ENCODE data around the gene GPN2.
A peak's percentile ranks its signal among the peaks of the same experiment; 100 is the strongest.
"Not testable (repeated sequence)": the region's sequence is repeated elsewhere in the genome, so short reads cannot be mapped to it uniquely, and the experiment has no call there.

The GPN2 gene

DNA sequence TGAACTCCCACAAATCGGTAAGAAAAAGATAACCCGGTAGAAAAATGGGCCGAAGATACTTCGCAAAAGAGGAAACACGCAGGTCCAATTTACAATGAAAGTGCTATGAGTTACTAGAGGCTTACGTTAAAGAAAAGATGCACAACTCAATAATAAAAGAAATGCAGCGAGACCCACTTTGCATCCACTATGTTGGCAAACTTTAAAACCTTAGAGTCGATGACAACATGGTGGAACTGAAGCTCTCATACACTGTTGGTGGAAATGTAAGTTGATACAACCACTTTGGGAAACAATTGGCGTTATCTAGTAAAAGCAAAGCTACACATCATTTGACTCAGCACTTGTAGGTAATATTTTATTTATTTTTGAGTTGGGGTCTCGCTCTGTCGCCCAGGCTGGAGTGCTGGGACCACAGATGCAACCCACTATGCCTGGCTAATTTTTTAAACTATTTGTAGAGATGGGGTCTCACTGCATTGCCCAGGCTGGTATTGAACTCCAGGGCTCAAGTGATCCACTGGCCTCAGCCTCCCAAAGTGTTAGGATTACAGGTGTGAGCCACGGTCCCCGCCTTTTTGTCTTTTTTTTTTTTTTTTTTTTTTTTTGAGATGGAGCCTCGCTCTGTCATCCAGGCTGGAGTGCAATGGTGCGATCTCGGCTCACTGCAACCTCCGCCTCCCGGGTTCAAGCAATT, 10.9 kb upstream of the GPN2 start:
- DNase-seq (ENCODE audit: low read depth in 3 of 3): no peak

DNA sequence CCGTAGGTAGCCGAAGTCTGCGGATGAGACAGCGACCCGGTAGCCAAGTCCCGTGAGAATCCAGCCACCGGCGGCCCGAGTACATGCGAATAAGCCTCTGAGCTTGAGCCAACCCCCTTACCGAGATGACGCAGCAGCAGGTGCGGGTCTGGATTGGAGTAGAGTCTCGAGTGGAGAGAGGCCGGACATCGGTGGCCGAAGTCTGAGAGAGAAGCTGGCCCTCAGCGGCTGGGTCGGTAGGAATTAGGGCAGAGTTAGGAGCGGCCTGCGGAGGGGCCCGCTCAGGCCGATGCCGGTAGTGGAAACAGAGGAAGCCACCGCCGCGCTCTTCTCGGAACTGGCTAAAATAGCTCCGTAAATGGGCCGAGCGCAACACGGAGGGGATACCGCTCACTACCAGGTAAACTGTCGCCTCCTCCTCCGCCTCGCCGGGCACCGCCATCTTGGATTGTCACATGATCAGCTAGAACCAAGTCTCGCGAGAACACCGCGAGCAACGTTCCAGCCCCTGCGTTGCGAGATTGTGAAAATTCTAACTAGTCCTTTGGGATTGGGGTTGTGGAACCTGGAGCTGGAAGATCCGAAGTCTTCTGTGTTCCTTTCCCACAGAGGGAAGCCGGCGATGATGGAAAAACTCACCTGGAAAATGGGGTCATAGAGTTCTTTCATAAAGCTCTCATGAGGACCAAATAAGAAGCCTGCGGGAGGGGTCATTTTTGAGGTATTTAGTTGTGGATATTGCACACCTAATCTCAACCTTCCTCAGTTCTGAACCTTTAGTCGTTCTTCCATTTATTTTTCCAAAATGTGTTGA, 10.1 kb upstream of the GPN2 start, which contains the start of gene GPATCH3:
Gene GPATCH3 (minus strand): TSS at position 467 of the 814 bp plus-strand sequence. CDS start 25 bp downstream, at position 442.
- peak; percentile 72 to 88 (median 87) for DNase-seq (ENCODE audit: low read depth in 3 of 3)

DNA sequence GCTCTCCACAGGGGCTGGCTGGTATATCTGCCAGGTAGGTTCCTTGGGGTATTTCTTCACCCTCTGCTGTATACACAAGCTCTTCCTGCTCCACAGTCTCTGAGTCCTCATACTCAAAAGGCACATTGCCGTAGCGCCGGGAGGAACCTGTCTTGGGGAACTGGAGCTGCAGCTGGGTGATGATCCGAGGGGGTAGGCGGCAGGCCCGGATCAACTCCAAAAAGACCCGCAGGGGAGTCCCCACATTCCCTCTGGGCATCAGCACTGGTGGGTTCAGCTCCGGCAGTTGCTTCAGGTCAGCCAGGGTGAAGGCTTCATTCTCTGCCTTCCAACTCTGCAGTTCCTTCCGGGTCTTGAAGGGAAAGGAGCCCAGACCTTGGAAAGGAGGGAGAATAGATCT, 7.3 kb upstream of the GPN2 start:
- DNase-seq (ENCODE audit: low read depth in 3 of 3): no peak

DNA sequence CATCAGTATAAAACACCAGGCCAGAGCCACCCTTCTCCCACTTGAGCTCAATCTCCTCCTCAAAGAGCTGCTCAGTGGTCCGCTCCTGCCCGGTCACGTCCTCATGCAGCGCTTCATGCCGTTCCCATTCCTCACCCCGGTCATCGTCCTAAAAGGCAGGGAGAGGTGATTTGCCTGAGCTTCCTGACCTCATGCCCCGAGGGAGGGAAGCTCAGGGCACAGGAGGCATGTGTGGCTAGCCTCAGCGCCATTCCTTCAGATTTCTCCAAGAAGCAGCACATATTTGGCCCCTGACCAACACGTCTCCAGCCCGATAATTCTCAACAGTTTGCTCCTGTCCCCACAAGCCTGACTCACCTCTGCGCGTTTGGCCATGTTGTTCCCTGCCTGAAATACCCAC, 4.2 kb upstream of the GPN2 start:
- no peak for DNase-seq (ENCODE audit: low read depth in 3 of 3)

DNA sequence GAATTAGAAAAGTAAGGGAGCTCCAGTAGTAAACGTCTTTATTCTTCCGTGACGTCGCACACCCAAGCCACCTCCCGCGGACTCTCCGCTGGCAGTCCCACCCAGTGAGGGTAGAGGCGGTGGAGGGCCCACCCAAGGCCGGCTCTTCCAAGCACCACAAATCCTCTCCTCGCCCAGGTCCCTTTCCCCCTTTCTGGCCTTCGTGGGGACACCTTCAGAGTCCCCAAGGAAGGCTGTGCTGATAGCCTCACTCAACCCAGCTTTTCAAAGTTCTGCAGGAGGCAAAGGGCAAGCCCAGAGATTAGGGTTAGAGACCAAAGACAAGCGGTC, 349 bp upstream of the GPN2 start:
- no peak for DNase-seq (ENCODE audit: low read depth in 3 of 3)

DNA sequence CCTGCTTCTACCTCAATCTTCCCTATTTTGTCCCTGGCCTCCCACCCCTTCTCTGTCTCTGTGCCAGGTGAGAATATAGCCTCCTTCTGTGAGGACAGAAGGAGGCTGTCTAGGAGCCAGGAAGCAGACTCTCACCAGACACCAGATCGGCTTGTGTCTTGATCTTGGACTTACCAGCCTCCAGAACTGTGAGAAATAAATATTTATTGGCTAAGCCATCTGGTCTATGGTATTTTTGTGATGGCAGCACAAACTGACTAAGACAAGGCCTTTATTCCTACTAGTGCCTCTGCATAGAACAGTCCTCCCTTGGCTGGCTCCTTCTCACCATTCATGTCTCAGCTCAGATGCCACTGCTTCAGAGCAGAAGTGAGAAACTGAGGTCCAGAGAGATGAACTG, 1.9 kb downstream of the GPN2 start:
- DNase-seq (ENCODE audit: low read depth in 3 of 3): no peak

DNA sequence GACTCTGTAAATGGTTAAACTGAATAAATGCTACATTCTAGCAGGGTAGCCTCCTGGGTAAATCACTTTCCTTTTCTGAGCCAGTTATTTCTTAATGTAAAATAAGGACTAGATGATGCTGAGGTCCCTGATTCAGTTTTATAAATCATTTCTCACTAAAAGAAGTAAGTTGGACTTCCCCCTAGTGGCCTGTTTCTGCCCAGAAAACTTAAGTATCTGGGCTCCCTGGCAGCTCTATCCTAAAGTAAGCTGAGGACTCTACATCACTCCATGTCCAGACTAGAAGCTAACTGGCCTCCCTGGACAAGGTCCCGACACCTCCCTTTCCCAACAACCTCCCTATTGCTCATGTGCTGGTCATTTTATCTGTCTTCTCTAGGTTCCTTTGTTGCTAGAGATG, 3.0 kb downstream of the GPN2 start:
- no peak for DNase-seq (ENCODE audit: low read depth in 3 of 3)

DNA sequence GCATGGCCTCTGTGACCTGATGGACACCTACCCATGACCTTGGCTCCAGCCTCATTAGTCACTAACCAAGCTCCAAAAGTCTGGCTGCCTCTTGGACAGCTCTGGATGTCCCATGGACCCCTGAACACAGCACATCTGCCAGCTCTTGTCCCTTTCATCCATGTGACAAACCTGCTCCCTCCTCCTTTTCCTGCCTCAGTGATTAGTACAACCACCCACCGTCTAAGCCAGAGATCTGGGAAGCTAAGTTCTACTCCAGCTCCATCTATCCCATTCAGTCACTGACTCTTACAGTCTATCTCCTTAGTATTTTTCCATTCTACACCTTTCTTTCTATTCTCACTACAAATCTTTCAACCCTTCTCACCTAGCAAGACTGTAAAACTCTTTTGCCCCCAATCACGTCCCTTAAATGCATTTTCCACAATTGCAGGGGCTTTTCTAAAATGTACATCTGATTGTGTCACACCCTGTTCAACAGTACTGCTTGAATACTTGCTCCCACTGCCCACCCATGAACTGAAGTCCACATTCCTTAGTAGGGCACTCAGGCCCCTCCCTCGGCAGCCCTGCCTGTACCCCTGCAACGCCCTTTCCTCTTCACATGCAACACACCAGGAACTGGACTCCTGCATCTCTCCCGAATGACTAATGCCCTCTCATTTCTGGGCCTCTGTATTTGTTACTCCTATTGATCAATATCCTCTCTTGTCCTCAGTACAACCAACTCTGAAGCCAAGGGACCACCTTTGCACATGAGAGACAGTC, 7.2 kb downstream of the GPN2 start:
- DNase-seq (ENCODE audit: low read depth in 3 of 3): no peak

DNA sequence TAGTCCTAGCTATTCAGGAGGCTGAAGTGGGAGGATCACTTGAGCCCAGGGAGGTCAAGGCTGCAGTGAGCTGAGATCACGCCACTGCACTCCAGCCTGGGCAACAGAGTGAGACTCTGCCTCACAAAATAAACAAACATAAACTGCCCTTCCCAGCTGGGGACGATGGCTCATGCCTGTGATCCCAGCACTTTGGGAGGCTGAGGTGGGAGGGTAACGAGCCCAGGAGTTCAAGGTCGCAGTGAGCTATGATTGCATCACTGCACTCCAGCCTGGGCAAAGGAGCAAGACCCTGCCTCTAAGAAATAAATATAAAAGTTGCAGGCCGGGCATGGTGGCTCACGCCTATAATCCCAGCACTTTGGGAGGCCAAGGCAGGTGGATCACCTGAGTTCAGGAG, 8.5 kb downstream of the GPN2 start:
- DNase-seq (ENCODE audit: low read depth in 3 of 3): not testable (repeated sequence)

DNA sequence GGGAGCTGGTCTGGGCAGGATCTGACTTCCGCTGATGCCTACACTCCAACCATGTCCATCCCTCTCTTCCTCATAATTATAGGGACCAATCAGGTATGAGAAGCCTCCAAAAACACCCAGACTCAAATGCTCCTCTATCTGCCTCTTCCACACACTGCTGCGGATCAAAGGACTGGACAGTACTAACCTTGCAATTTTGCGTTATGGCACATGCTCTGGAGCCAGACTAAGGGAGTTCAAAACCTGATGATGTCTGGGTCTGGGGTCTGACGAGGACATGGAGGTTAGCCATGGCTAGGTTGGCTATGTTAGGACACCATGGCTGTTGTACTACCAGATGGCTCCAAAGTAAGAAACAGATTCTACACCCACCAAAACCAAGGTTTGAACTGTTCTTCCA, 10.3 kb downstream of the GPN2 start:
- DNase-seq (ENCODE audit: low read depth in 3 of 3): no peak

DNA sequence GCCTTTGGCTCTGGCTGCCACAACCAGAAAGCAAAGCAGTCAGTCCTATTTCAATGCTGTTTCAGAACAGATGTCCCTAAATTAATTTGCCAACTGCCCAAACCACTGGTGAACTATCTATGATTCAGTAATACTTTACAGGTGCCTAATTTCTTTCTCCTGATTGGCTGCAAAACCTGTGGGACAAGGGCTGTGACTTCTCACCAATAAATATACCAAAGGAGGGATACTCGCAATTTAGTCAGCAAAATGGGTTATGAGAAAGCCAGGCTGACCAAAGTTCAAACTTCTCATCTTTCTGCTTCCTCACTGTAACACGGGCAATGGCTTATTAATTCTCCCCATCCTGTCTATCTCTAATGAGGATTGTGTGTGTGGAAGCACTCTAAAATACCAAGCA, 12.8 kb downstream of the GPN2 start:
- no peak for DNase-seq (ENCODE audit: low read depth in 3 of 3)

DNA sequence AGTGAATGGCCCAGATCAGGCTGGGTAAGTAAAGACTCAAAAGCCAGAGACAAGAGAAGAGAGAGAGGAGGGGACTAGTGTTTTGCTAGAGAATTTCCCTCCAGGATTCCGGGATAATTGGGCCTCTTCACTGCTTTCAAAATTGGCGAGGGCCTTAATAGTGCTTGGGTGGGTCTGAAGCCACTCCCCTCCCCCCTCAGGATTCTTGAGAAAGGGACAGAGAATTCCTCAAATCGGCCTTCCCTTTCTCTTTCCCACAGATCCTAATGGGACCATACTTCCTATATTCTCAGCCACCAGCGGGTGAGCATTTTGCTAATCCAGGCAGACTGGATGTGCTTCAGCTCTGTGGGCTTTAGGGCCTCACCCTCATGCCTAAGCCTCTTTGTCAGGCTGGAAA, 15.2 kb downstream of the GPN2 start:
- DNase-seq (ENCODE audit: low read depth in 3 of 3): no peak

DNA sequence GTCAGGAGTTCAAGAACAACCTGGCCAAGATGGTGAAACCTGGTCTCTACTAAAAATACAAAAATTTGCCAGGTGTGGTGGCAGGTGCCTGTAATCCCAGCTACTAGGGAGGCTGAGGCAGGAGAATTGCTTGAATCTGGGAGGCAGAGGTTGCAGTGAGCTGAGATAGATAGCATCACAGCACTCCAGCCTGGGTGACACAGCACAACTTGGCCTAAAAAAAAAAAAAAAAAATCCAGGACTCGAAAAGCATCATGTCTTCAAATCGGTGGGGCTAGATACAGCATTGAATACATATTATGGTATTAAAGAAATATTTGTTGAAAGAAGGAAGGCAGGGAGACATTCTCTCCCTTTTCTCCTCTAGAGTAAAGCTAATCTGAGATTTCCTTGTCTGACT, 17.0 kb downstream of the GPN2 start:
- not testable (repeated sequence) for DNase-seq (ENCODE audit: low read depth in 3 of 3)

DNA sequence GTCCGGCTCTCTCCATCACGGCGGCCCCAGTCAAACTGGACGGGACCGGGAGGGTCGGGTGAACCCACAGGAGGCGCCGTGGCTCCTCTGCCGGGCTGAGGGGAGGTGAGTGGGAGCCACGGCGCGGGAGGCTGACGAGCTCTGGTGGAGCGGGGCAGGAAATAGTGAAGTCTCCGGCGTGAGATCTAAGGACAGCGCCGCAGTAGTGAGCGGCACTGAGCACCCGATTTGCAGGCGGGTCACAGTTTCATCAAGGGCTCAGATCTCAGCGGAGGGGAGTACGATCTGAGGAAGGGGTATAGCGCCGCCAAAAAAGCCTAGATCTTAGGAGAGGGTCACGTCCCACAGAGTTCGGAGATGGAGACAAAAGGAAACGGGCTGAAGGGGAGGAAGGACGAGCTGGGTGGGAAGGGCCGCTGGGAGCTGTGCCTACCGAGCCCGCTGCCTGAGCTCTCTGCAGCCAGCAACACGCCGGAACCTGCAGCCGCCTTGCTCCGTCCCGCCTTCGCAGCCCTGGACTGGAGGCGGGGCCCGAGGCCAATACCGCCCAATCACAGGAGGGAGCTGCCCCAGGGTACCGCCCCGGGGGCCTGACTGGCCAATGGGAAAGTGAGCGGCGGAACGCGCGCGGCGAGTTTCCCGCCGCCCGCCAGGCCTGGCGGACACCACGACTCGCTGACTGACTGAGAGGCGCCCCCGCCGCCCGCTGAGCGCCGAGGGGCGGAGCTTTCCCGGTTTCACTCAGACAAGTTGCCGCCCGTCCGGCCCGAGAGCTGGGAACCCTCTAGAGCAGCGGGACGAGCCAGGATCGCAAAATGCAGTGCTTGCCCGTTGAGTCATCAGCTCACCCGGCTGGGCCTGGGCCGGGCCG, 25.2 kb downstream of the GPN2 start:
- peak; percentile 85 to 96 (median 87) for DNase-seq (ENCODE audit: low read depth in 3 of 3)

DNA sequence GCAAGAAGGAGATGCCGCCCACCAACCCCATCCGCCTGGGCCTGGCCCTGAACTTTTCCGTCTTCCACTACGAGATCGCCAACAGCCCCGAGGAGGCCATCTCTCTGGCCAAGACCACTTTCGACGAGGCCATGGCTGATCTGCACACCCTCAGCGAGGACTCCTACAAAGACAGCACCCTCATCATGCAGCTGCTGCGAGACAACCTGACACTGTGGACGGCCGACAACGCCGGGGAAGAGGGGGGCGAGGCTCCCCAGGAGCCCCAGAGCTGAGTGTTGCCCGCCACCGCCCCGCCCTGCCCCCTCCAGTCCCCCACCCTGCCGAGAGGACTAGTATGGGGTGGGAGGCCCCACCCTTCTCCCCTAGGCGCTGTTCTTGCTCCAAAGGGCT, 26.4 kb downstream of the GPN2 start:
- no peak for DNase-seq (ENCODE audit: low read depth in 3 of 3)

DNA sequence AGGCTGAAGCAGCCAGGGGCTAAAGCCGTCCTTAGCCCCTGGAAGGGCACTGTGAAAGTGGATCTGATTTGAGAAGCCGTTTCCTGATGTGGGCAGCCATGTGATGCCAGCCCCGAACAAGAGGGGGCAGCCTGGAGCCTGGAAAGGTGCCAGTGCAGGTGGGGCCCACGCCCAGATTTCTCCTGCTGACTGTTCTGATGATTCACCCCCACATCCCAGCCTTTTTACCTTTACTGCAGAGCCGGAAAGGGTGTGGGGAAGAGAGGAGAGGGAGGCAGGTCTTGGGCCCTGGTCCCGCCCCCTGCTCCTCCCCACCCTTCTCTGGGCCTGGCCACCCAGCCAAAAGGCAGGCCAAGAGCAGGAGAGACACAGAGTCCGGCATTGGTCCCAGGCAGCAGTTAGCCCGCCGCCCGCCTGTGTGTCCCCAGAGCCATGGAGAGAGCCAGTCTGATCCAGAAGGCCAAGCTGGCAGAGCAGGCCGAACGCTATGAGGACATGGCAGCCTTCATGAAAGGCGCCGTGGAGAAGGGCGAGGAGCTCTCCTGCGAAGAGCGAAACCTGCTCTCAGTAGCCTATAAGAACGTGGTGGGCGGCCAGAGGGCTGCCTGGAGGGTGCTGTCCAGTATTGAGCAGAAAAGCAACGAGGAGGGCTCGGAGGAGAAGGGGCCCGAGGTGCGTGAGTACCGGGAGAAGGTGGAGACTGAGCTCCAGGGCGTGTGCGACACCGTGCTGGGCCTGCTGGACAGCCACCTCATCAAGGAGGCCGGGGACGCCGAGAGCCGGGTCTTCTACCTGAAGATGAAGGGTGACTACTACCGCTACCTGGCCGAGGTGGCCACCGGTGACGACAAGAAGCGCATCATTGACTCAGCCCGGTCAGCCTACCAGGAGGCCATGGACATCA, 27.1 kb downstream of the GPN2 start, which contains the start of gene SFN:
Gene SFN (plus strand): TSS at position 369 of the 904 bp plus-strand sequence. CDS start 64 bp downstream, at position 433.
- peak in 2 of 3 experiments; percentile 20 to 63 for DNase-seq (ENCODE audit: low read depth in 3 of 3)

DNA sequence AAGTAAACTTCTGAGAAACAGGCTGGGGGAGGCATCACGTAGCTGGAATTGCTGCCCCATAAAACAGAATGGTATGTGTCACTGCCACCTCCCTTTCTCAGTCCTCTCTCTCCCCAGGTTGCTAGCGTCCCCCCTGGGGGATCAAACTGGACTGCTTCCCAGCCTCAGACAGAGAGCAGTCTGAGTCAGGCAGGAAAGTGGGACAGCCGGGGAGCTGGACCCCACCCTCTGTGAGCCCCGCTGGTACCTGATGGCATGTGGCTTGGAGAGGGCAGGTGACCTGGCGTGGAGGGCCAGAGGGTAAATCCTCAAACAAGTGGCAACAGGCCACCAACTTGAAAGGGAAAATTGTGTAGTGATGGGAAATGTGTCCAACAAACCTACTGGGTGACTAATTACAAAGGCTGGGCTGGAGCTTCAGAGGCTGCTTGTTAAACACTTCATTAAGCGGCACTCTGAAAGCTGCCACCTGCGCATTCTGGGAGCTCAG, 28.1 kb downstream of the GPN2 start:
- no peak for DNase-seq (ENCODE audit: low read depth in 3 of 3)

DNA sequence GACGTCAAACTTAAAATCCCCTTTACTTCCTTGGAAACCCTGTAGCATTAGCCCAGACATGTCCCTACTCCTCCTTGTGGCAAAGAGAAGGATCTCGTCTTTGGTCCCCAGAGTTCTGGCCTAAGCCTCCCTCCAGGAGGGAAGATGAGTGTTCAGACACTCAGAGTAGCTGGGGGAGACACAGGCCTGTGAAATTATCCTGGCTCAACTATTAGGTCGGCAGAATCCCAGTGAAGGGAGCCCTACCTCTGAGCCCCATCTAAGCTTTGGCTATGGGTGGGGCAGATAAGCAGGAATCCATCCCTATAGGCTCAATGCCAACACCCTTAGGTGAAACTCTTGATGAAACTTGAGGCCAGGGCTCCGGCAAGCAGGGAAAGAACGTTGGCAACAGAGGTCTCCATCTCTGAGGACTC, 28.8 kb downstream of the GPN2 start:
- DNase-seq (ENCODE audit: low read depth in 3 of 3): no peak

DNA sequence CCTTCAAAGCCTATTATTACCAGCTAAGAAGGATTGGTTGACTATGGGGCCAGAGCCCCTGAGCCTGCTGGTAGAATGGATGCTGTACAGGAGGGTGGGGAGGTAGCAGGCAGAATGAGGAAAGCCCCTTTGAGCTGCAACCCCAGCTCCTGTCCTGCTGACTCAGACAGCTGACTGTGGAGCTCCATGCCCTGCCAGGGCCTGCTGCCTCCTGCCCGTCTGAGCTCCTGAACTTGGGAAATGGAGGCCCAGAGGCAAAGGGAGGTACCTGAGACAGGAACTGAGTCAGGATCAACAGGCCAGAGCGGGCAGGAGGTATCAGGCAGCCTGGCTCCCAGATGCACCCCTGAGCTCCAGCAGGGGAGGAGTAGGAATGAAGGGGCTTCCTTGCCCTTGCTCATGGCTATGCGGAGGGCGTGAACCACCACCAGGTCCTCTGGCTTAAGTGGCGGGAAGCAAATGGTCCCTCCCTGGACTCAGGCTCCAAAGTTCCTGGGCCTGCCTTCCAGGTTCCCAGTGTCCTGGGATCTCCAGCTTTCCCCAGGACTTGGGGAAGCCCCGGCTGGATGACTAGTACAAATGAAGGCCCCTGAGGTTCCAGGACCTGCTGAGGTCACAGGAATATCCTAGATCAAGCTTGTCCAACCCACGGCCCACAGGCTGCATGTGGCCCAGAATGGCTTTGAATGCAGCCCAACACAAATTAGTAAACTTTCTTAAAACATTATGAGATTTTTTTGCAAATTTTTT, 31.0 kb downstream of the GPN2 start:
- no peak for DNase-seq (ENCODE audit: low read depth in 3 of 3)

DNA sequence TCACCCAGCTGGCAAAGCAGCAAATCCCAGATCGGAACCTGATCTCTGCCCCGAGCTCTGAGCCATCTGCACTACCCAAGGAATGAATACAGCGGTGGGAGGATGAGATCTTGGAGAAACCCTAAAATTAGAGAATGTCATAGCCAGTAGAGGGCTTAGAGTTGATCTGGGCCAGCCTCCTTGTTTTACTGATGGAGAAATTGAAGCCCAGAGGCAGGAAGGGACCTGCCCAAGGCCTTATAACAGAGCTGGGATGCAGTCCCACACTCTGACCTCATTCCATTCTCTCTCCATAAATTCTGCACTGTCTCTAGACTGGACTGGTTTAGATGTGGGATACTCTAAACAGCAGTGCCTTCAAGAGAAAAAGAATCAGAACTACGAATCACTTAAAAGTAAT, 31.9 kb downstream of the GPN2 start:
- no peak for DNase-seq (ENCODE audit: low read depth in 3 of 3)
